HG02623 (cell line): ENCODE data around the gene TREM2.
A peak's percentile ranks its signal among the peaks of the same experiment; 100 is the strongest.
"Not testable (repeated sequence)": the region's sequence is repeated elsewhere in the genome, so short reads cannot be mapped to it uniquely, and the experiment has no call there.

Experiments
- ATAC-seq: cut with Tn5 transposase; IDR thresholded peaks from one replicate; pipeline ENCODE4 v1.9.1; 2021; ENCODE audit warnings: moderate library complexity; ENCODE audit not compliant: unreplicated experiment

The TREM2 gene

GRCh38 chr6:41162687-41163418 is at the start of gene TREM2:
TSS of gene TREM2 (minus strand) at chr6:41163116. CDS start at chr6:41163082, 34 bp downstream.
- no peak for ATAC-seq

GRCh38 chr6:41209547-41210320 is 46.8 kb upstream of the TREM2 start:
- ATAC-seq = no peak

- no peak for ATAC-seq
Measured at GRCh38 chr6:41208439-41209106, 45.7 kb upstream of the TREM2 start.

GRCh38 chr6:41204156-41204555 is 41.2 kb upstream of the TREM2 start:
- ATAC-seq = no peak

- ATAC-seq = no peak
Measured at GRCh38 chr6:41201764-41202173, 38.9 kb upstream of the TREM2 start.

GRCh38 chr6:41200901-41201763 is 38.2 kb upstream of the TREM2 start, which contains the start of gene TREML2:
TSS of gene TREML2 (minus strand) at chr6:41201149. CDS start at chr6:41201008, 141 bp downstream.
- peak; percentile 20 for ATAC-seq

GRCh38 chr6:41200296-41200900 is 37.5 kb upstream of the TREM2 start:
- peak; percentile 13 for ATAC-seq

- peak; percentile 51 for ATAC-seq
Measured at GRCh38 chr6:41199552-41200246, 36.8 kb upstream of the TREM2 start.

- no peak for ATAC-seq
Measured at GRCh38 chr6:41197234-41197633, 34.3 kb upstream of the TREM2 start.

- ATAC-seq = no peak
Measured at GRCh38 chr6:41194386-41194785, 31.5 kb upstream of the TREM2 start.

GRCh38 chr6:41193884-41194283 is 31.0 kb upstream of the TREM2 start:
- ATAC-seq = no peak

- ATAC-seq = no peak
Measured at GRCh38 chr6:41193171-41193734, 30.3 kb upstream of the TREM2 start.

GRCh38 chr6:41191569-41191968 is 28.7 kb upstream of the TREM2 start:
- ATAC-seq = no peak

- ATAC-seq = no peak
Measured at GRCh38 chr6:41190791-41191190, 27.9 kb upstream of the TREM2 start.

- ATAC-seq = no peak
Measured at GRCh38 chr6:41189967-41190366, 27.1 kb upstream of the TREM2 start.

- not testable (repeated sequence) for ATAC-seq
Measured at GRCh38 chr6:41189046-41189445, 26.1 kb upstream of the TREM2 start.

GRCh38 chr6:41187924-41188886 is 25.3 kb upstream of the TREM2 start:
- no peak for ATAC-seq

GRCh38 chr6:41186031-41186562 is 23.2 kb upstream of the TREM2 start:
- no peak for ATAC-seq
